HG02763 (cell line): ENCODE results near the gene SDK1.

Source experiments
- ATAC-seq: cut with Tn5 transposase; IDR thresholded peaks from one replicate; pipeline ENCODE4 v1.9.1; 2021; ENCODE audit warnings: mild to moderate bottlenecking, moderate library complexity; ENCODE audit not compliant: unreplicated experiment

SDK1 gene

GRCh38 chr7:3289996-3290395, 11.1 kb upstream of the SDK1 start:
- ATAC-seq: no peak

GRCh38 chr7:3292694-3293093, 8.4 kb upstream of the SDK1 start:
- no peak for ATAC-seq

GRCh38 chr7:3294432-3295100, 6.5 kb upstream of the SDK1 start:
- no peak for ATAC-seq

DNA sequence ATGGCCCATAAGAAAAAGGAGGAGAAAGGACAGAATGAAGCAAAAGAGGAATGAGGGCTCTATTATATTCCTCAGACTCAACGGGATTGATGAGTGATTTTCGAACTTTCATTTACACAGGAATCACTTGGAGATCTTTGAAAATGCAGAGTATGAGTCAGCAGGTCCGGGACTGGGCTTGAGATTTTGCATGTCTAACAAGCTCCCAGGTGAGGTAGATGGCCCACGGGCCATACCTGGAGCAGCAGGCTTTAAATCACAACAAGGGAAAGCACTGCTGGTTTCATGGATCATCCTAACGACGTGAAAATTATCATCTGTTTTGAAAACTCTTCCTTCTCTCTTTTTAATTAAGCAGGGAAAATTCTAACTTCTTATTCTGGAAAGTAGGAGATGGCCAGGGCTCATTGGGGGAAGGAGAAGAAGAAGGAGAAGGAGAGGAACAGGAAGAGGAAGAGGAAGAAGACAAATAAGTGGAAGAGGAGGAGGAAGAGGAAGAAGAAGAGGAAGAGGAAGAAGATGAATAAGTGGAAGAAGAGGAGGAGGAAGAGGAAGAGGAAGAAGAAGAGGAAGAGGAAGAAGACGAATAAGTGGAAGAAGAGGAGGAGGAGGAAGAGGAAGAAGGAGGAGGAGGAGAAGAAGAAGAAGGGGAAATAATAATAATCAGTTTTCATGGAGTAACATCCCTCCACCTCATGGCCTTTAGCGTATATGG, 3.8 kb upstream of the SDK1 start:
- ATAC-seq: no peak

DNA sequence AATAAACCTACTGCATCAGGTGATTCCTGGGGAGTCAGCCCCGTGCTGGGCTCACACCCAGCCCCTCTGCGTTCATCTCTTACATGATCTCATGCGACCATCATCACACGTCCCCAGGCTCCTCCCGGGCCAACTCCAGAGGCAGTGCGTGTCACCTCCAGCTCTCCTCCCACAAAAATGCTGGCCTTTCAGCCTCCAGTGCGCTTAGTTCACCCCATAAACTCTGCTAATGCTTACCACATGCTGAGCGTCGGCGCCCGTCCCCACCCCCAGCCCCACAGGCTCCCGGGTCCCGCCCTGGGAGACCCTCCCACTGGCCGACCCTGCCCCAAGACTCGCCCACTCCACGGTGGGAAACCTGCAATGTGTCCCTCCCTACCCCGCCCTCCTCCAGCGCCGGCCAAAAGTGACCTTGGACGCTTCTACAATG, 816 bp upstream of the SDK1 start:
- ATAC-seq: no peak

GRCh38 chr7:3301449-3301731, 338 bp downstream of the SDK1 start:
- ATAC-seq: peak; percentile 9

- no peak for ATAC-seq
Observed at GRCh38 chr7:3301831-3302618, 973 bp downstream of the SDK1 start.

- ATAC-seq: no peak
Observed at GRCh38 chr7:3302681-3303320, 1.7 kb downstream of the SDK1 start.

DNA sequence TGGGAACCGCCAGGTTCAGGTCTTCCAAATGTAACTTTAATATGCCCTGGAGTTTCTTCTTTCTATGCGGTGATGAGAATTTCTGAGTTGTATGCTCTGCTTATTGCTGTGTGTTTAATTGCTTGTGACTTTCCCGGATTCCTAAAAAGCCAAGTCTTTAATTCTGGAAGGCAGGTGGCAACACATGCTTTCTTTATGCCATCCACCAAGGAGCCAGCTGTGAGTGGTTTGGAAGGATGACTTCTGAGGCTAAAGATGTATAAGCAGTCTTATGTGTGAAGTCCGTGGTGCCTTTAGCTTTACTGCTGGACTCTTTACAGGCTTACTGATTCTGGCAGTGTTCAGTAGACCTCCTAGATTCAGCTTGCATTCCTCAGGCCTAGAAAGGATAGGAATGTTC, 3.1 kb downstream of the SDK1 start:
- ATAC-seq: no peak

DNA sequence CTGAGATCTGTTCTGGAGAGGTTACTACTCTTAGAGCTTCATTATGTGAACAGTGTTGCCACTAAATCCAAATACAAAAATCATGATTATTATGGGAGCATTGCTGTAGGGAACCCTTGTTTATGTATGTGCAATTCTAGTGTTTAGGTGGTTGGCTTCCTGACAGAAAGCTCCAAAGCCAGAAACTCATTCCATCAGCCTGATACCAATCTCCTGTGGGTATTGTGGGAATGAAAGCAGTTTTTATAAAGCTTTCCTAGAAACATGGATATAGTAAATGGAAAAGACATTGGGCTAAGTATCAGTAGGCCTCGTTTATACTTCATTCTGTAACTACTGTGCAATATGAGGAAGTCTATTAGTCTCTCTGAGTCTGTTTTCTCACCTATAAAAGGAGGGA, 6.4 kb downstream of the SDK1 start:
- ATAC-seq: no peak

GRCh38 chr7:3309140-3309539, 8.1 kb downstream of the SDK1 start:
- no peak for ATAC-seq

GRCh38 chr7:3309956-3310355, 8.9 kb downstream of the SDK1 start:
- no peak for ATAC-seq

DNA sequence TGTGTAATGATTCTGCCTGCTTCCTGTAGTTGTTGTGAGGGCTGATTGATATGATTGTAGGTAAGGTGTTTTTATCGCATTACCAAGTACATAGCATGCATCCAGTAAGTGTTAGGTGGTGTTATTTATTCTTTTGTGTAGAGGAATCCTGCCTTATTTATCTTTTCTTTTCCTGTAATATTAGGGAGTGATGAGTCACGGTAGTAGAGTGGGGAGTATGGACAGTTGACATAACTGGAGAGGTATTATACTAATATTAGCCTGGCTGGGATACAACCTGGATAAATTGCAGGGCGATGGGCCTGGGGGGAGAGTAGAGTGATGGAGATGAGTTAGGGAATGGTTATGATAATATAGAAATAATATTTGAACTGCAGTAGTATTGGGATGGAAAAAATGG, 9.8 kb downstream of the SDK1 start:
- ATAC-seq: no peak

DNA sequence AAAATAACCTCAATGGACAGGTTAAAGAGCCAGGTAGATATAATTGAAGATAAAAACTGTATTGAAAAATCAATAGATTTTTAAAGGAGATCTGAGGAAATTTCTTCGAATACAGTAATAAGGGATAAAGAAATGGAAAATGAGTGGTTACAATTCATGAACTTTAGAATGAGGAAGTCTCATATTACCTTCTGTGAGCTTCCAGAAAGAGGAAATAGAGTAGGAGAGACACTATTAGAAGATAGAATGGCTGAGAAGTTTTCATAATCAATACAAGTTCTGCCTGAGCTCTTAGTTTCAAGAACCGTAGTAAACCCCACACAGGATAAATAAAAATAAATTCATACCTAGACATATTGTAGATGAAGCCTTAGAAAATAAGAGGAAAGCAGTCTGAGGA, 11.5 kb downstream of the SDK1 start:
- no peak for ATAC-seq

GRCh38 chr7:3318874-3319273, 17.8 kb downstream of the SDK1 start:
- no peak for ATAC-seq

- ATAC-seq: no peak
Observed at GRCh38 chr7:3321206-3321605, 20.2 kb downstream of the SDK1 start.

DNA sequence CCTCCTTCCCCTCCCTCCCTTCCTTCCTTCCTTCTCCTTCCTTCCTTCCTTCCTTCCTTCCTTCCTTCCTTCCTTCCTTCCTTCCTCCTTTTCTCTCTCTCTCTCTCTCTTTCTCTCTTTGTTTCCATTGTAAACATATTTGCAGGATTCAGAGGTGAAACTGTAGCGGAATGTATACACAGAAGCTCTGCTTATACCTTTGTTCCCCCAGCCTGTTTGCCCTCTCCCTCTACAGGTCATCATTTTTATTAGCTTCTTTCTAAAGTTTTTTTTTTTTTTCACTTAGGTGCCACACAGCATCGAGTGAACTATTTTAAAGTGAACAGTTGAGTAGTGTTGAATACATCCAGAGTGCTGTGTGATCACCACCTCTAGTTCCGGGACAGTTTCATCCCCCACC, 20.7 kb downstream of the SDK1 start:
- no peak for ATAC-seq

DNA sequence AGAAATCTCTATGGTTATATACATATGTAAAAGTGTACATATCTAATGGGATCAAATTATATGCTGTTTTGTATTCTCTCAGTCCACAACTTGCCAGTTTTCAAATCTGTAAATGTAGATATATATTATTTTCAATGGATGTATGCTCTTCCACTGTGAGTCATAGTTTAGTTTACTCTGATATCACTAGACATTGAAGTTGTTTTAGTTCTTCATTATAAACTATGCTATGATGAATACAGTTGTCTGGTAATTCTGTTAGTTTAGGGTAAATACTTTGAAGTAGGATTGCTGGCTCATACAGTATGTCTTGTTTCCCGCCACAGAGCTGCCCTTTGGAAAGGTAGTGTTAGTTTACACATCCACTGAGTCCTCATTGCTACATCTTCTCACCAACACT, 25.2 kb downstream of the SDK1 start:
- ATAC-seq: no peak

DNA sequence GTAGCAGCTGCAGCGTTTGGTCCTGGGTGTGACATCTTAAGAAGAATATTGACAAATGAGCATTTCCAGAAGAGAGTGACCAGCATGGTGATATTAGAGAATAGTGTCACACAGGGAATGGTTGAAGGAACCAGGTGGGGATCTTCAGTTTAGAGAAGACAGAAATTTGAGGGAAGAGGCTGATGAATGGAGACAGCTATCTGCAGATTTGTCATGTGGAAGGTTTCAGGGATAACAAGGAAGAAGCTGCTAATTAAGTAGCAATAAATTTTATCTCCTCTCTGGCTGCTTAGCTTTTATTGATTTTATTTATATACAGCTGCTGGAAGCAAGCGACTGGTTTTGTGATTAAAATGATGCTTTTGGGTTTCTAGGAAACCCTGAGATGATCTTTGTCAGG, 26.0 kb downstream of the SDK1 start:
- no peak for ATAC-seq

DNA sequence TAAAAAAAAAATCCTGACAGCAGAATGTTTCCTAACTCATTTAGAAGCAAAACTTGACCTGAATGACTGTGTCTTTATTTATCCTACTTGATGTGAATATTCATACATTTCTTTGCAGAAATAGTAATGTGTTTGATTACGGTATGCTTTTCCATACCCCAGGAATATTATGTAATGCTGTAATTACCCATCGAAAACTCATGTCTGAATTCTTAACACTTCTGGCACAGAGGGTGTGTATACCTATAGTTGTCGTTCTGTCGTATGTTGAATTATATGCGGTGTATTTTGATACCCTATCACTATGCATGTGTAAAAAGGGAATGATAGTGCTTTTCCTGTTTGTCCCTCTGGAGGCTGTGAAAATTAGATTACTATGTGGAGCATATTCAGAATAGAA, 26.6 kb downstream of the SDK1 start:
- no peak for ATAC-seq

DNA sequence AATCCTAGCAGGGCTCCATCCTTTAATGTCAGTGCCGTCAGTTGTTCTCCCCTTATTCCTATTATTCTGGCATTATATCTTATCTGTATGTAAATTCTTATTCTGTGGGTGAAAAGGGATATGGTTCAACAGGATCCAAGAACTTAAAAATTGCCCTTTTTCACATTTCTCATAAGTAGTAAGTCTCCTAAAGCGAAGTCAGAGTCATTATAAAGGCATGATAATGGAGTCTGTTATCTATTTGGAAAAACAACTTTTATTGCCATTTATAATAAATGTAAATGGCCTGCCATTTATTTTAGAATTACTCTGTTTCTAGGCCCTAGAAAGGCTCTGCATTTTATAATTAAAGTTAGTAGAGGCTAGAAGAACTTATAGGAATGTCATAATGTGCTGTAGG, 31.3 kb downstream of the SDK1 start:
- ATAC-seq: no peak

DNA sequence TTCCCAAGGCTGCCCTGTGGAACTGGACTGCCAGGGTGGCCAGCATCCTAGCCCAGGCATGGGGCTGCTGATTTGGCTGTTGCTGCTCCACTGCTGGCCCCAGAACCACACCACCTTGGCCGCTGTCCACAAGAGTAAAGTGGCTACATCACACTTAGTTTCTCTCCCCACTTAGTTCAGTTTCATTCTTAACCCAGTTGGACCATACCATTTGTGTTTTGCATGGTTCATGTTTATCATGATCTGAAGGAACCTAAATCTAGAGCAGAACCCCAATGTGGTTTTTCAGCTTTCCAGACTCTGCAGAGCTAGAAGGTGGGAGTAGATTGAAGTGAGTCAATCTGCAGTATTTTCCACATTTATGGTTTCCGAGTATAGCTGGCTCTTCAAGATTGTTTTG, 32.8 kb downstream of the SDK1 start:
- ATAC-seq: no peak
